Erythroblast (primary cell): ENCODE results near the gene GOT1.

ENCODE experiments used
- GATA1 ChIP-seq: IDR thresholded peaks from 2 replicates; pipeline ENCODE4 v1.6.1; 2011; ENCODE audit warnings: low read depth, mild to moderate bottlenecking, control low read depth, low read length, moderate library complexity
- POLR2A ChIP-seq: IDR thresholded peaks from 2 replicates; pipeline ENCODE4 v1.6.1; 2011; ENCODE audit warnings: mild to moderate bottlenecking, low read length

DNA sequence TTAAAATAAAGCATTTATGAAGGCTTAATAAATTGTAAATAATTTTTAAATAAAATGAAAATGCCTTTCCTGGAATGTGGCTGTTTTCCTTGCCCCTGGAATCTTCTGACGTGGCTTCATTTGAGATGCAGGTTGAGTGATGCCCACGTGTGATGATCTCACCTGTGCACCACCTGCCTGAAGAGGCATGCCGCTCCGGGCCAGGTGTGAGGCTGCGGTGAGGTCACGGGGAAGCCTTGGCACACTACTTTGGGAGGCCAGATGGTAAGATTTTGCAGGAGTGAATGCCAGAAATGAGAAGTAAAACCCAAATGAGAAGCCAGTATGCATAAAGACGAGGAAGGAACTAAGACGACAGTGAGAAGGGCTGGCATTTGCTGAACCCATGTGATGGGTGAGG lies 36.2 kb downstream of the GOT1 start:
- TF ChIP-seq POLR2A (no peak), GATA1 (no peak)
